ENCODE results near the gene RNF213. TPM values are rescaled to one million over a fixed set of nuclear protein-coding genes. Genes with fewer than 3 reads are reported as not detected.

RNF213 gene
- total and polyA plus RNA-seq, 4 donors: 18.2 to 104 (median 33.5) TPM

- no peak for TF ChIP-seq CTCF (IDR thresholded peaks at IDR 0.05; ENCODE audit: low read depth, low read length, missing input control)
- TF ChIP-seq NR2F2 (IDR thresholded peaks at IDR 0.05): no peak
- TF ChIP-seq ZBTB33 (IDR thresholded peaks at IDR 0.05): no peak
- TF ChIP-seq RAD21 (IDR thresholded peaks at IDR 0.05): no peak
- no peak for TF ChIP-seq EGR1 (IDR thresholded peaks at IDR 0.05; ENCODE audit: low read depth in 2 of 2)
- no peak for TF ChIP-seq HNF4G (IDR thresholded peaks at IDR 0.05)
- no peak for TF ChIP-seq MAX (IDR thresholded peaks at IDR 0.05)
These were observed 89.1 kb downstream of the RNF213 start (continued) for GRCh38 chr17:80349751-80350150.

- Histone ChIP-seq H3K4me1 (ENCODE audit: control insufficient read depth in 4 of 4, insufficient read depth in 4 of 4, low read length in 3 of 4) (no peaks in the 10 kb centered on the region), H3K9me3 (ENCODE audit: control insufficient read depth in 4 of 4, low read length in 3 of 4) (no peaks in the 10 kb centered on the region), H3K4me3 (ENCODE audit: low read depth in 1 of 3, low read length in 3 of 3) (no peak overlapping the region), H3K27me3 (ENCODE audit: control insufficient read depth in 4 of 4, insufficient read depth in 4 of 4, low read length in 3 of 4) (no peaks in the 10 kb centered on the region), H3K36me3 (ENCODE audit: control insufficient read depth in 4 of 4, insufficient read depth in 3 of 4, low read depth in 1 of 4, low read length in 3 of 4) (peaks cover 30 to 86% (median 67%) of the 10 kb centered on the region in 4 donors), H3K27ac (ENCODE audit: low read depth in 1 of 2, low read length in 2 of 2) (no peak overlapping the region), H3K9ac (ENCODE audit: low read depth in 1 of 2, low read length in 2 of 2) (no peak overlapping the region)
- TF ChIP-seq GABPA (IDR thresholded peaks at IDR 0.05 in 1 of 2, conservative IDR thresholded peaks at IDR 0.05 in 1 of 2) (no peak), FOXA1 (IDR thresholded peaks at IDR 0.05) (no peak), MAX (IDR thresholded peaks at IDR 0.05) (no peak), CTCF (IDR thresholded peaks at IDR 0.05; ENCODE audit: low read depth, low read length, missing input control) (no peak), HNF4G (IDR thresholded peaks at IDR 0.05) (no peak), FOXA2 (IDR thresholded peaks at IDR 0.05) (no peak), YY1 (IDR thresholded peaks at IDR 0.05) (no peak), EGR1 (IDR thresholded peaks at IDR 0.05; ENCODE audit: low read depth in 2 of 2) (no peak), JUND (IDR thresholded peaks at IDR 0.05) (no peak)
- WGBS: 94% methylated on average over 22 of the region's 22 CpGs
- no peak for DNase-seq (ENCODE audit: low spot score)
These were observed 91.7 kb downstream of the RNF213 start for GRCh38 chr17:80352216-80352895.

Data from liver (tissue), 9 donors.